COLO829 (cell line): ENCODE results near the gene DPAGT1.
A peak's percentile ranks its signal among the peaks of the same experiment; 100 is the strongest.

ENCODE experiments used
- DNase-seq: peaks from one replicate; pipeline ENCODE4 v3.0.0; 2012; ENCODE audit warnings: low spot score

DPAGT1 gene

GRCh38 chr11:119057000-119057769 is 44.5 kb downstream of the DPAGT1 start, which contains the start of gene HYOU1:
Gene HYOU1, minus strand, starts transcription at chr11:119057205. Its CDS starts 1,045 bp downstream, at chr11:119056160.
- DNase-seq: peak; percentile 91

- DNase-seq: no peak
These were observed 45.1 kb downstream of the DPAGT1 start for GRCh38 chr11:119056421-119056999.

GRCh38 chr11:119055901-119056300 is 45.8 kb downstream of the DPAGT1 start:
- no peak for DNase-seq

- no peak for DNase-seq
These were observed 47.2 kb downstream of the DPAGT1 start for GRCh38 chr11:119054418-119054817.

GRCh38 chr11:119052163-119052814 is 49.4 kb downstream of the DPAGT1 start:
- DNase-seq: no peak

GRCh38 chr11:119051440-119052162 is 50.1 kb downstream of the DPAGT1 start:
- DNase-seq: no peak

- no peak for DNase-seq
These were observed 52.6 kb downstream of the DPAGT1 start for GRCh38 chr11:119049081-119049480.

- no peak for DNase-seq
These were observed 53.0 kb downstream of the DPAGT1 start for GRCh38 chr11:119048644-119049043.

GRCh38 chr11:119047205-119047604 is 54.4 kb downstream of the DPAGT1 start:
- no peak for DNase-seq
